Measurements from ENCODE around the gene TNFSF10.
"Not testable (repeated sequence)": the region's sequence is repeated elsewhere in the genome, so short reads cannot be mapped to it uniquely, and the experiment has no call there.

Gene TNFSF10

GRCh38 chr3:172516318-172517214 lies 6.7 kb downstream of the TNFSF10 start:
- DNase-seq (ENCODE audit: low spot score) = no peak

GRCh38 chr3:172515130-172515918 lies 7.9 kb downstream of the TNFSF10 start:
- DNase-seq (ENCODE audit: low spot score) = no peak

- no peak for DNase-seq (ENCODE audit: low spot score)
Observed at GRCh38 chr3:172514678-172515077, 8.6 kb downstream of the TNFSF10 start.

- DNase-seq (ENCODE audit: low spot score) = no peak
Observed at GRCh38 chr3:172513488-172513887, 9.7 kb downstream of the TNFSF10 start.

DNA sequence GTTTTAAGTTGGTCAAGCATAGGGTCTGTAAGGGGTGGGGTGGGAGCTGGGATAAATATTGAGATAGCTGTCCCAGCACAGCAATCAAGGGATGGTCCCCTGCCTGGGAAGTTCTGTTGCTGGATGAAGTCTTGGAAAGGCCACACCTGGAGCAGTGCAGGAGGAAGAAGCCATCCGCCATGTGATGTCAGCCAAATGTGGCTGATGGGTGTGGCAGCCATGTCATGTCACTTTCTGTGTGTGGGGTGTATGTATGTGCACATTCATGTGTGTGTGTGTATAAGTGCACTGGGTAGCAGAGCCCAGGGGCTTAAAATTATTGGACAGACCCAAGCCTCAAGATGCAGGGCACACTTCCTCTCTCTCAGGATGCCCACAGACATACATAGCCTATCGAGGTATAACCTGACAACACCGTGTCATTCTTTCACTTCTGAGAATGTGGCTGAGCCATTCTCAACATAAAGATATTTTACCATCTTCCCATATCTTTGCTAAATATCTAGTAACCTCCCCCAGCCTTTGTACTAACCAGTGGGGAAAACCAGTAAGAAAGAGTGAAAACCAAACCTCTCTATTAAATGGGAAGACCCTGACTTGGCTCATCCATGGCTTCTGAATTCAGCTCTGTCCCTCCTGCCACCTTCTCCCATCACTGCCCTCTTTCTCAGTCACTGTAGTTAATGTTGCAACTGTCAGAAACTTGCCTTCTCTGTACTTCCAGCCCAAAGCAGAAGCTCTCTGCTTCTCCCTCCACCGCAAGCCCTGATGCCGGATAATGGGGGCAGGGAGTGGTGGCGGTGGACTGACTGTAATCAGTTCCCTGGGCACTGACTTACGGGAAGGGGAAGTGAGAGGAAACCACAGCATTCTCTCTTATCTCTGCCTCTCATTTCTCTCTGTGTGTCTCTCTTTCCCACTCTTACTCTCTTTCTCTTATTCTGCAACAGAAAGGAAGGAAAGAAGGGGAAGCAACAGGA lies 11.2 kb downstream of the TNFSF10 start:
- no peak for DNase-seq (ENCODE audit: low spot score)

- DNase-seq (ENCODE audit: low spot score) = no peak
Observed at GRCh38 chr3:172506094-172506493, 17.1 kb downstream of the TNFSF10 start.

DNA sequence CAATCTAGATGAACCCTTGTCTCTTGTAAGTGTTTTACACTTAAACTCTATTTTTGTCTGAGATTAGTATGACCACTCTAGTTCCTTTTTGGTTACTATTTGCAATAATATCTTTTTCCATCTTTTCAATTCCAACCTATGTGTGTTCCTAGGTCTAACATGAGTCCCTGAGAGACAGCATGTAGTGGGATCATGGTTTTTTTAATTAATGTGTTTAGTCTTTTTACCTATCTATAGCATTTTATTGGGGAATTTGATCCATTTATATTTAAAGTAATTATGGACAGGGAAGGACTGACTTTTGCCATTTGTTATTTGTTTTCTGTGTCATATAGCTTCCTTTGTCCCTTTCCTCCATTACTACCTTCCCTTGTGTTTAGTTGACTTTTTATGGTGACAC lies 21.7 kb downstream of the TNFSF10 start:
- DNase-seq (ENCODE audit: low spot score) = no peak

GRCh38 chr3:172490198-172490669 lies 33.0 kb downstream of the TNFSF10 start:
- not testable (repeated sequence) for DNase-seq (ENCODE audit: low spot score)

DNA sequence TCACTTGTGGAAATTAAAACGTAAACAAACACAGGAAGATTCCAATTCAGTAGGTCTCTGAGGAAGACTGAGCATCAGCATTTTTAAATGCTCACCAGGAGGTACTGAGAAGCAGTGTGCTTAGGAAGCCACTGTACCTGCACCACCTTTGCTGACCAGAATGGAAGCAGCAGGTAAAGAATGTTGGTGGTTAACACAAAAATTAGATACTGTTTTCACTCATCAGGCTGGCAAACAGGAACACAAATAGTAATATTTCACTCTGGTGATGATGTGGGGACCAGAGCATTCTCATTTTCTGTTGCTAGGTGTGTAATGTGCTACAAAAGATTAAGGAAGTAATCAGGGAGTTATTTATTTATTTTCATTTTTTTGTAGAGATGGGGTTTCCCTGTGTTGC lies 45.1 kb downstream of the TNFSF10 start:
- no peak for DNase-seq (ENCODE audit: low spot score)

GRCh38 chr3:172476347-172476746 lies 46.9 kb downstream of the TNFSF10 start:
- no peak for DNase-seq (ENCODE audit: low spot score)

DNA sequence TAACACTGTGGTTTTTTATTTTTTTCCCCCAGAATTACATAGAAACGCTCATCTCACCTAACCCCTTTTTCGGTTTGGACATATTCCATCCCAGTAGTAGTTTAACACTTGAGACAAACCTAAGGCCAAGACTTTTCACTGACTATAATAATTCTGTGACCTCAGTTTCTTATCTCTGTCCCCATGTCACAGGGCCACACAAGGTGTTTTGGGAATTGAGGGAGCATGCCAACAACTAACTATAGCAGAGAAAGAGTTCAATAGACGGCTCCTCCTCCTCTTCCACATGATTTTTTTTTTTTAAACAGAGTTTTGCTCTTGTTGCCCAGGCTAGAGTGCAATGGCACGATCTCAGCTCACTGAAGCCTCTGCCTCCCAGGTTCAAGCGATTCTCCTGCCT lies 47.5 kb downstream of the TNFSF10 start:
- no peak for DNase-seq (ENCODE audit: low spot score)

DNA sequence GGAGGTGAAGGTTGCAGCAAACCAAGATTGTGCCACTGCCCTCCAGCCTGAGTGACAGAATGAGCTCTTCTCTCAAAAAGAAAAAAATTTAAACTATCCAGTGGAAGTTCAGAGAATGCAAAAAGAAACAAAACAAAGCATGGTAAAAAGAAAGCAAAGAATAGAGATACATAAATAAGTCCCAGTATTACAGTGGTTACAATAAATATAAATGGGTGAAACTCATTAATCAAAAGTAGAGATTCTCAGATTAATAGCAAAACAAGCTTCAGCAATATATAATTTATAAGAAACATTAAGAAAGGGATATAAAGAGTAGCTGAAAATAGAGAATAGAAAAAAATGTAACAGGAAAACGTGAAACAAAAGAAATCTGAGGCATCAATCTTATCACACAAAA lies 51.3 kb downstream of the TNFSF10 start:
- no peak for DNase-seq (ENCODE audit: low spot score)

GRCh38 chr3:172470588-172470987 lies 52.6 kb downstream of the TNFSF10 start:
- no peak for DNase-seq (ENCODE audit: low spot score)

- no peak for DNase-seq (ENCODE audit: low spot score)
Observed at GRCh38 chr3:172467170-172467824, 55.9 kb downstream of the TNFSF10 start.

DNA sequence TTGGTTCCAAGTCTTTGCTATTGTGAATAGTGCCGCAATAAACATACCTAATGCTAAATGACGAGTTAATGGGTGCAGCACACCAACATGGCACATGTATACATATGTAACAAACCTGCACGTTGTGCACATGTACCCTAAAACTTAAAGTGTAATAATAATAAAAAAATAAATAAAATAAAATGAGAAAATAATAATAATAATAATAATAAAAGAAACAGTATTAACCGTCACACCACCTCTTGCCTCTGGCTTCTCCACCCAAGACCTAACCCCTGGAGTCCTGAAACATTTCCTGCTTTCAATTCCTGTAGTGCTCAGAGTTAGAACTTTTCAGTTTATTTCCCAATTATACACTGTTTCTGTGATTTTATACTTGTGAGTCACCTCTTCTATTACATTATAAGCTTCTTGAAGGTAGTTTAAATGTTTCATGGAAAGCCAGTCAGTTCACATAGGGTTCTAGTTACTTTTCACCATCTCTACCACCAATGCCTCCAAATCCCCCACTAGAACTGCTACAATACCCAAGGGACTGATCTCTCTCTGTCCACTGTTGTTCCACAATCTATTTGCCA lies 56.6 kb downstream of the TNFSF10 start:
- no peak for DNase-seq (ENCODE audit: low spot score)

- no peak for DNase-seq (ENCODE audit: low spot score)
Observed at GRCh38 chr3:172465281-172465680, 57.9 kb downstream of the TNFSF10 start.

DNA sequence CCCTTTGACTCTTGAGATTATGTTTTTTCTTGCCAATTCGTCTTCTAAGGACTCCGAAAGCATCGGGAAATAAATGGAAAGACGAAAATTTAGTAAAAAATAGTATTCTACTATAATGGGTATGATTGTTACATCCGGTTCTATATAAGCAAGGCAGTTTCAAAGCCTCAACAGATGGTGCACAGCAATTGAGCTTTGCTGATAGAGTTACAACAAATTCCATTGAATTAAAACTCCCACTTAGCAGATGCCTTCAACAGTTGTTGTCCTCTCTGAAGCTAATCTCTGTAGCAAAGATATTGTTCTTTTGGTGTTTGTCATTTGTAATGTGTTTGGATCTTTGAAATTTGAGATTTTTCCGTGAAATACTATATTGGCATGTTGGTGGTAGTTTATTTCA lies 58.9 kb downstream of the TNFSF10 start:
- no peak for DNase-seq (ENCODE audit: low spot score)

DNA sequence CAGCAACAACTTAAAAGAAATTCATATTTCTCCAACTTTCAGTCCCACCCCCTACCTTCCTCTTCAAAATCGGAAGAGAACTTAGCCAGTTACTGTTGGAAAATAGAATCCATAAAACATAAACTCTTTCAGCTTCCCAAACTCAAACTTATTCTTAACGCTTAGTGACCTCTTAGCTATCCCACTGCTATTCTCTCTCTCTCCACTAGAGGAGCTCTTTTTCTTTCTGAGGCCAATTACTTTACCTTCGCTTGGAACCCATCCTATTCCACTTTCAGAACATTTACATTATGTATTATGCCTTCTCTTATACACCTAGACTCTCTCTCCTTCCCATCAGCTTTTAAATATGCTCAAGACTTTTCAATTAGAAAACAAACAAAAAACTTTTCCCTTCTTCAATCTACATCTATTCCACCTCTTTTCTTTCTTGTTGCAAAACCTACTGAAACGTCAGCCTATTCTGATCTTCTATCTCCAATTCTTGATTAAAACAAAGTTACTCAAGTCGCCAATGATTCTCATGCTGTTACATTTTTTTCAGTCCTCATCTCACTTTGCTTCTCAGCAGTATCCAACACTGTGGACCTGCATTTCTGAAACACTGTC lies 61.6 kb downstream of the TNFSF10 start:
- no peak for DNase-seq (ENCODE audit: low spot score)

GRCh38 chr3:172456404-172456803 lies 66.8 kb downstream of the TNFSF10 start:
- DNase-seq (ENCODE audit: low spot score) = no peak

Measured in left forelimb (tissue), 1 donor.